ENCODE measurements around the gene MAPK14. TPM values are rescaled to one million over a fixed set of nuclear protein-coding genes. Genes with fewer than 3 reads are reported as not detected.

Gene MAPK14
- total and polyA plus RNA-seq, 2 donors (not counting 1 experiment from before 2014, with no cell fraction given), result 55.9 to 57.8 TPM

GRCh38 chr6:36069573-36069972, 42.0 kb downstream of the MAPK14 start:
- Histone ChIP-seq H2AFZ (ENCODE audit: low read length) (no peak overlapping the region), H3K4me1 (ENCODE audit: control insufficient read depth, extremely low read depth, insufficient read depth, low read length) (no peaks in the 10 kb centered on the region), H3K4me2 (ENCODE audit: extremely low read depth, insufficient read depth, low read length) (no peak overlapping the region), H3K27ac (ENCODE audit: insufficient read depth, low read length) (no peak overlapping the region), H3K79me2 (ENCODE audit: control insufficient read depth, insufficient read depth, low read length) (peaks cover 41% of the 10 kb centered on the region), H3K9me3 (ENCODE audit: control insufficient read depth, insufficient read depth, low read depth, low read length) (no peaks in the 10 kb centered on the region), H4K20me1 (ENCODE audit: control insufficient read depth, extremely low read depth, insufficient read depth, low read length) (no peaks in the 10 kb centered on the region), H3K27me3 (ENCODE audit: control insufficient read depth, insufficient read depth, low read length) (no peaks in the 10 kb centered on the region), H3K36me3 (ENCODE audit: control insufficient read depth, insufficient read depth, low read length) (no peaks in the 10 kb centered on the region), H3K4me3 (replicated peaks in 1 of 4; ENCODE audit: control extremely low read depth in 1 of 4, insufficient read depth in 1 of 4, low read depth in 3 of 4, low read length in 4 of 4) (no peak overlapping the region), H3K9ac (ENCODE audit: insufficient read depth, low read length) (no peak overlapping the region)
- TF ChIP-seq CTCF (conservative IDR thresholded peaks at IDR 0.05 in 1 of 2, IDR thresholded peaks at IDR 0.05 in 1 of 2; ENCODE audit: low read depth in 1 of 2, low read length in 2 of 2), result no peak
- no peak for TF ChIP-seq EZH2 (IDR thresholded peaks at IDR 0.05; ENCODE audit: low read length, missing control alignments)
- no peak for DNase-seq (ENCODE audit: low read depth in 2 of 2)

GRCh38 chr6:36070252-36070651, 42.6 kb downstream of the MAPK14 start:
- Histone ChIP-seq H3K4me1 (ENCODE audit: control insufficient read depth, extremely low read depth, insufficient read depth, low read length) (no peaks in the 10 kb centered on the region), H3K27me3 (ENCODE audit: control insufficient read depth, insufficient read depth, low read length) (no peaks in the 10 kb centered on the region), H3K9me3 (ENCODE audit: control insufficient read depth, insufficient read depth, low read depth, low read length) (no peaks in the 10 kb centered on the region), H3K4me3 (replicated peaks in 1 of 4; ENCODE audit: control extremely low read depth in 1 of 4, insufficient read depth in 1 of 4, low read depth in 3 of 4, low read length in 4 of 4) (no peak overlapping the region), H3K9ac (ENCODE audit: insufficient read depth, low read length) (no peak overlapping the region), H4K20me1 (ENCODE audit: control insufficient read depth, extremely low read depth, insufficient read depth, low read length) (no peaks in the 10 kb centered on the region), H3K36me3 (ENCODE audit: control insufficient read depth, insufficient read depth, low read length) (no peaks in the 10 kb centered on the region), H2AFZ (ENCODE audit: low read length) (no peak overlapping the region), H3K4me2 (ENCODE audit: extremely low read depth, insufficient read depth, low read length) (no peak overlapping the region), H3K27ac (ENCODE audit: insufficient read depth, low read length) (no peak overlapping the region), H3K79me2 (ENCODE audit: control insufficient read depth, insufficient read depth, low read length) (peaks cover 36% of the 10 kb centered on the region)
- no peak for DNase-seq (ENCODE audit: low read depth in 2 of 2)
- no peak for TF ChIP-seq CTCF (conservative IDR thresholded peaks at IDR 0.05 in 1 of 2, IDR thresholded peaks at IDR 0.05 in 1 of 2; ENCODE audit: low read depth in 1 of 2, low read length in 2 of 2)

GRCh38 chr6:36071281-36071680, 43.7 kb downstream of the MAPK14 start:
- no peak overlapping the region for H3K4me2 ChIP-seq (ENCODE audit: extremely low read depth, insufficient read depth, low read length)
- no peaks in the 10 kb centered on the region for H3K27me3 ChIP-seq (ENCODE audit: control insufficient read depth, insufficient read depth, low read length)
- DNase-seq (ENCODE audit: low read depth in 2 of 2), result no peak

More at GRCh38 chr6:36071281-36071680, 43.7 kb downstream of the MAPK14 start:
- Histone ChIP-seq H2AFZ (ENCODE audit: low read length) (no peak overlapping the region), H3K79me2 (ENCODE audit: control insufficient read depth, insufficient read depth, low read length) (peaks cover 30% of the 10 kb centered on the region), H3K4me3 (replicated peaks in 1 of 4; ENCODE audit: control extremely low read depth in 1 of 4, insufficient read depth in 1 of 4, low read depth in 3 of 4, low read length in 4 of 4) (no peak overlapping the region), H3K4me1 (ENCODE audit: control insufficient read depth, extremely low read depth, insufficient read depth, low read length) (no peaks in the 10 kb centered on the region), H3K27ac (ENCODE audit: insufficient read depth, low read length) (no peak overlapping the region), H3K36me3 (ENCODE audit: control insufficient read depth, insufficient read depth, low read length) (peaks cover 3% of the 10 kb centered on the region), H3K9me3 (ENCODE audit: control insufficient read depth, insufficient read depth, low read depth, low read length) (no peaks in the 10 kb centered on the region), H4K20me1 (ENCODE audit: control insufficient read depth, extremely low read depth, insufficient read depth, low read length) (no peaks in the 10 kb centered on the region), H3K9ac (ENCODE audit: insufficient read depth, low read length) (no peak overlapping the region)
- TF ChIP-seq CTCF (conservative IDR thresholded peaks at IDR 0.05 in 1 of 2, IDR thresholded peaks at IDR 0.05 in 1 of 2; ENCODE audit: low read depth in 1 of 2, low read length in 2 of 2) (no peak), EZH2 (IDR thresholded peaks at IDR 0.05; ENCODE audit: low read length, missing control alignments) (no peak)

Data from fibroblast of lung (primary cell).